ENCODE data around the gene TNFAIP2. TPM values are rescaled to one million over a fixed set of nuclear protein-coding genes. Genes with fewer than 3 reads are reported as not detected.
A peak's percentile ranks its signal among the peaks of the same experiment; 100 is the strongest.

Gene TNFAIP2
- total RNA-seq, 1 donor from 2014 or later: 5.3 TPM

- Histone ChIP-seq H3K36me3 (no peaks in the 10 kb centered on the region), H3K9me3 (ENCODE audit: low read depth) (no peaks in the 10 kb centered on the region), H2AFZ (replicated peaks) (no peak overlapping the region), H4K20me1 (ENCODE audit: low read depth) (no peaks in the 10 kb centered on the region), H3K4me2 (no peak overlapping the region), H3K27ac (no peak overlapping the region), H3K4me1 (peaks cover 13% of the 10 kb centered on the region), H3K9ac (no peak overlapping the region), H3K4me3 (no peak overlapping the region), H3F3A (ENCODE audit: low read depth) (no peaks in the 10 kb centered on the region), H3K79me2 (ENCODE audit: low read depth) (no peaks in the 10 kb centered on the region), H3K27me3 (peaks cover 32% of the 10 kb centered on the region)
- Mint-ChIP-seq H3K9me3 (no peaks in the 10 kb centered on the region), H3K4me1 (peaks cover 12% of the 10 kb centered on the region), H3K27me3 (ENCODE audit: insufficient read depth, low read depth) (peaks cover 29% of the 10 kb centered on the region), H3K27ac (no peak overlapping the region), H3K4me3 (no peak overlapping the region), H3K36me3 (no peaks in the 10 kb centered on the region)
- no peak for DNase-seq (ENCODE audit: low spot score)
- TF ChIP-seq, protein P1, sequence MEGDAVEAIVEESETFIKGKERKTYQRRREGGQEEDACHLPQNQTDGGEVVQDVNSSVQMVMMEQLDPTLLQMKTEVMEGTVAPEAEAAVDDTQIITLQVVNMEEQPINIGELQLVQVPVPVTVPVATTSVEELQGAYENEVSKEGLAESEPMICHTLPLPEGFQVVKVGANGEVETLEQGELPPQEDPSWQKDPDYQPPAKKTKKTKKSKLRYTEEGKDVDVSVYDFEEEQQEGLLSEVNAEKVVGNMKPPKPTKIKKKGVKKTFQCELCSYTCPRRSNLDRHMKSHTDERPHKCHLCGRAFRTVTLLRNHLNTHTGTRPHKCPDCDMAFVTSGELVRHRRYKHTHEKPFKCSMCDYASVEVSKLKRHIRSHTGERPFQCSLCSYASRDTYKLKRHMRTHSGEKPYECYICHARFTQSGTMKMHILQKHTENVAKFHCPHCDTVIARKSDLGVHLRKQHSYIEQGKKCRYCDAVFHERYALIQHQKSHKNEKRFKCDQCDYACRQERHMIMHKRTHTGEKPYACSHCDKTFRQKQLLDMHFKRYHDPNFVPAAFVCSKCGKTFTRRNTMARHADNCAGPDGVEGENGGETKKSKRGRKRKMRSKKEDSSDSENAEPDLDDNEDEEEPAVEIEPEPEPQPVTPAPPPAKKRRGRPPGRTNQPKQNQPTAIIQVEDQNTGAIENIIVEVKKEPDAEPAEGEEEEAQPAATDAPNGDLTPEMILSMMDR (IDR thresholded peaks at IDR 0.05): no peak
- TF ChIP-seq EZH2 (IDR thresholded peaks at IDR 0.05): no peak
Measured at GRCh38 chr14:103102689-103103260, 20.5 kb upstream of the TNFAIP2 start.

GRCh38 chr14:103103461-103104388, 19.5 kb upstream of the TNFAIP2 start:
- H3K27me3 ChIP-seq: peaks cover 32% of the 10 kb centered on the region
- H3K36me3 ChIP-seq: no peaks in the 10 kb centered on the region
- H3K4me3 ChIP-seq: no peak overlapping the region
- H3F3A ChIP-seq (ENCODE audit: low read depth): no peaks in the 10 kb centered on the region
- no peaks in the 10 kb centered on the region for H3K9me3 Mint-ChIP-seq
- H4K20me1 ChIP-seq (ENCODE audit: low read depth): no peaks in the 10 kb centered on the region
- H3K27ac Mint-ChIP-seq: no peak overlapping the region
- no peak overlapping the region for H2AFZ ChIP-seq (replicated peaks)
- no peak overlapping the region for H3K4me2 ChIP-seq
- no peaks in the 10 kb centered on the region for H3K9me3 ChIP-seq (ENCODE audit: low read depth)
- H3K27me3 Mint-ChIP-seq (ENCODE audit: insufficient read depth, low read depth): peaks cover 29% of the 10 kb centered on the region
- H3K36me3 Mint-ChIP-seq: no peaks in the 10 kb centered on the region
- peaks cover 12% of the 10 kb centered on the region for H3K4me1 Mint-ChIP-seq
- no peak for DNase-seq (ENCODE audit: low spot score)
- peaks cover 13% of the 10 kb centered on the region for H3K4me1 ChIP-seq
- no peaks in the 10 kb centered on the region for H3K79me2 ChIP-seq (ENCODE audit: low read depth)
- H3K9ac ChIP-seq: no peak overlapping the region
- no peak overlapping the region for H3K27ac ChIP-seq
- TF ChIP-seq EZH2phosphoT487 (IDR thresholded peaks at IDR 0.05) (no peak), EZH2 (IDR thresholded peaks at IDR 0.05) (no peak)
- TF ChIP-seq, protein P1 (IDR thresholded peaks at IDR 0.05): no peak
- H3K4me3 Mint-ChIP-seq: no peak overlapping the region

GRCh38 chr14:103104389-103104653, 18.9 kb upstream of the TNFAIP2 start:
- peaks cover 32% of the 10 kb centered on the region for H3K27me3 ChIP-seq
- DNase-seq (ENCODE audit: low spot score): no peak
- Mint-ChIP-seq H3K27ac (no peak overlapping the region), H3K36me3 (no peaks in the 10 kb centered on the region), H3K9me3 (no peaks in the 10 kb centered on the region), H3K4me1 (peaks cover 12% of the 10 kb centered on the region), H3K27me3 (ENCODE audit: insufficient read depth, low read depth) (peaks cover 29% of the 10 kb centered on the region), H3K4me3 (no peak overlapping the region)
- no peak overlapping the region for H3K9ac ChIP-seq
- TF ChIP-seq EZH2phosphoT487 (IDR thresholded peaks at IDR 0.05): no peak
- peak; percentile 75 for TF ChIP-seq EZH2 (IDR thresholded peaks at IDR 0.05)
- no peaks in the 10 kb centered on the region for H3K36me3 ChIP-seq
- H2AFZ ChIP-seq (replicated peaks): no peak overlapping the region
- H3K27ac ChIP-seq: no peak overlapping the region
- H3K4me3 ChIP-seq: no peak overlapping the region
- no peaks in the 10 kb centered on the region for H3K9me3 ChIP-seq (ENCODE audit: low read depth)
- no peaks in the 10 kb centered on the region for H3K79me2 ChIP-seq (ENCODE audit: low read depth)
- H3K4me2 ChIP-seq: no peak overlapping the region
- no peaks in the 10 kb centered on the region for H4K20me1 ChIP-seq (ENCODE audit: low read depth)
- peaks cover 7% of the 10 kb centered on the region for H3K4me1 ChIP-seq
- no peaks in the 10 kb centered on the region for H3F3A ChIP-seq (ENCODE audit: low read depth)

Data from neural progenitor cell (in vitro differentiated cells).